CD4-positive, alpha-beta T cell treated with Interleukin-4 for 4 hours (primary cell): ENCODE results near the gene TESK1.
"Not testable (repeated sequence)": the region's sequence is repeated elsewhere in the genome, so short reads cannot be mapped to it uniquely, and the experiment has no call there.

Experiments used
- DNase-seq: peaks from one replicate; pipeline ENCODE4 v3.0.0-alpha.2; 2020

The TESK1 gene

GRCh38 chr9:35604578-35605350 is at the start of gene TESK1:
Gene TESK1, plus strand, starts transcription at chr9:35605262. Its CDS starts 358 bp downstream, at chr9:35605620.
- DNase-seq: peak; percentile 70

- DNase-seq: no peak
These were observed 49.2 kb upstream of the TESK1 start for GRCh38 chr9:35555881-35556280.

GRCh38 chr9:35556776-35557175 is 48.3 kb upstream of the TESK1 start:
- DNase-seq: no peak

- no peak for DNase-seq
These were observed 47.7 kb upstream of the TESK1 start for GRCh38 chr9:35557320-35557719.

- no peak for DNase-seq
These were observed 46.9 kb upstream of the TESK1 start for GRCh38 chr9:35558185-35558584.

- DNase-seq: no peak
These were observed 45.1 kb upstream of the TESK1 start for GRCh38 chr9:35559792-35560530.

GRCh38 chr9:35560625-35561337 is 44.3 kb upstream of the TESK1 start:
- no peak for DNase-seq

- no peak for DNase-seq
These were observed 43.4 kb upstream of the TESK1 start for GRCh38 chr9:35561468-35562261.

GRCh38 chr9:35562895-35563780 is 41.9 kb upstream of the TESK1 start:
- DNase-seq: no peak

GRCh38 chr9:35563791-35564197 is 41.3 kb upstream of the TESK1 start:
- no peak for DNase-seq

GRCh38 chr9:35564658-35565061 is 40.4 kb upstream of the TESK1 start:
- DNase-seq: no peak

- no peak for DNase-seq
These were observed 38.6 kb upstream of the TESK1 start for GRCh38 chr9:35566417-35566816.

- DNase-seq: no peak
These were observed 36.9 kb upstream of the TESK1 start for GRCh38 chr9:35568196-35568595.

GRCh38 chr9:35569206-35569605 is 35.9 kb upstream of the TESK1 start:
- no peak for DNase-seq

- DNase-seq: peak; percentile 2
These were observed 34.2 kb upstream of the TESK1 start for GRCh38 chr9:35570709-35571504.

GRCh38 chr9:35574578-35575122 is 30.4 kb upstream of the TESK1 start:
- no peak for DNase-seq

- no peak for DNase-seq
These were observed 29.6 kb upstream of the TESK1 start for GRCh38 chr9:35575478-35575877.

- DNase-seq: no peak
These were observed 27.6 kb upstream of the TESK1 start for GRCh38 chr9:35577486-35577885.

- DNase-seq: no peak
These were observed 25.9 kb upstream of the TESK1 start for GRCh38 chr9:35579130-35579529.

- not testable (repeated sequence) for DNase-seq
These were observed 25.3 kb upstream of the TESK1 start for GRCh38 chr9:35579659-35580227.
